HG03103 (cell line): Measurements from ENCODE around the gene POU2F2.

ENCODE experiments used
- ATAC-seq: cut with Tn5 transposase; IDR thresholded peaks from one replicate; pipeline ENCODE4 v1.9.1; 2021; ENCODE audit warnings: low read depth; ENCODE audit not compliant: unreplicated experiment

Gene POU2F2

DNA sequence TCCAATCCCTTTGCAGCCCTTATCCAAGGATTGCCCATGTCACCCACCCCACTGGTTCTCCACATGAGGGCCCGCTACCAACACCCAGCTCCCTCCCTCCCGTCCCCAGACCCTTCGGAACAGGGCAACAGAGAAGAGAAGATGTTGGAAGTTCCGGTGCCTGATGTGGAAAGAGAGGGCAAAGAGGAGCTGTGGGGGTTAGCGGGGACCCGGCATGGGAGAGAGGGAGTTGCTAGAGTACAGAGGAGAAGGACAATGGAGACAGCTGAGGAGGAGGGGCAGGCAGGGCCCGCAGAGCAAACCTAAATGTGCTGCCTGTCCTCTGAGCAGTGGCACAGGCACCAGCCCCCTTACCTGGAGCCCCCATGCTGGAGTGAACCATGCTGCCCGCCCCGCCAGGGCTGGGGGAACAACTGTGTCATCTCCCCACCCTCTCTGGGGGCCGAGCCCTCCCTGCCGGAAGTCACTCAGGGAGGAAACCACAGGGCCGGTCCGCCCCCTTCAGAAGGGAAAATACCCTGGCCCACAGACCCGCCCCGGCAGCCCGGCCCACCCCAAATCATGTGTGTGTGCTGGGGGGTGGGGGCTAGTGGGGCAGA, at the start of gene POU2F2:
POU2F2 (minus strand) TSS at position 417 of the 599 bp plus-strand sequence; CDS start at position 382, 35 bp downstream.
- ATAC-seq, result no peak

DNA sequence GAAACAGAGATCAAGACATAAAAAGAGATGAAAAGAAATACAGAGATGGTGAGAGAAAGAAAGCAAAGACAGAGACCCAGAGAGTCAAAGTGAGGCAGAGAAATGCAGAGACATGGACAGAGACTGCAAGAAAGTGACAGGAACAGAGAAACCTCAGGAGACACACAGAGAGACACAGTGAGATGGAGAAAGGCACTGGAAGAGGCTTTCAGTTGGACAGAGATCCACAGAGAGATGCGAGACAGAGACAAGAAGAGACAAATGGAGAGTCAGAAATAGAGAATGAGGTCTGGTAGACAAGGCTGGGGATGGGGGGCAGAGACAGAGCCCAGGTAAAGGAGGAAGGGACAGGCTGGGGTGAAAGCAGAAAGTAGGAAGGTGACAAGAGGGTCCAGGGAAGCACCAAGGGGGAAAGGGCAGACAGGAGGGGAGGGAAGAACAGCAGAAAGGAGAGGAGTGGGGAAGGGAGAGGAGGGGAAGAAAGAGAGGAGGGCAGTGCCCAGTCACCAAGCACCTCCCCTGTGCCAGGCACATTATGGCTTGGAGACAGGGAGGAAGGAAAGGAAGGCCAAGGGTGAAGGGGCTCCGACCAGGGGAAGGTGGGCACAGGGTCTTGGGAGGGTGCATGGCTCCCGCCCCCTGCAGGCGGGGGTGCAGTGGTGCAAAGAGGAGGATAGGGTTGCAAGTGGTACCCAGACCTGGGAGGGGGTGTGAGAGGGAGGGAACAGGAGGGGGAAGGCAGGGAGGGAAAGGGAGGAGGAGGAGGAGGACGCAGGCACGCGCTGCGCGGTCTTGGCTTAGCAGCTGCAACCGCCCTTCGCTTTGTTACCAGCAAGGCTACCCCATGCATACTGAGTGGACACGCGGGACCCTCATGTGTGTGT, 46.8 kb upstream of the POU2F2 start:
- no peak for ATAC-seq

DNA sequence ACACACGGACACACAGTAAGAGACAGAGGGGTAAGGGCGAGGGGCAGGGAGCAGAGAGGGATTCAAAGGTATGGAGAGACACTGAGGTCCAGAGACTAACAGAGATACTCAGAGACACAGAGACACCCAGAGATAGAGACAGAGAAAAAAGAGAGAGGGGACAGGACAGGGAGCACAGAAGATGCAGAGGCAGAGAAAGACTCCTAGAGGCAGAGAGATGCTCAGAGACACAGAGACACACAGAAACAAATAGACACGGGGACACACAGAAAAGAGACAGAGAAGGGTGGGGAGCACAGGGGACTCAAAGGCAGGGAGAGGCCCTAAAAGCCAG, 45.4 kb upstream of the POU2F2 start:
- ATAC-seq, result no peak

DNA sequence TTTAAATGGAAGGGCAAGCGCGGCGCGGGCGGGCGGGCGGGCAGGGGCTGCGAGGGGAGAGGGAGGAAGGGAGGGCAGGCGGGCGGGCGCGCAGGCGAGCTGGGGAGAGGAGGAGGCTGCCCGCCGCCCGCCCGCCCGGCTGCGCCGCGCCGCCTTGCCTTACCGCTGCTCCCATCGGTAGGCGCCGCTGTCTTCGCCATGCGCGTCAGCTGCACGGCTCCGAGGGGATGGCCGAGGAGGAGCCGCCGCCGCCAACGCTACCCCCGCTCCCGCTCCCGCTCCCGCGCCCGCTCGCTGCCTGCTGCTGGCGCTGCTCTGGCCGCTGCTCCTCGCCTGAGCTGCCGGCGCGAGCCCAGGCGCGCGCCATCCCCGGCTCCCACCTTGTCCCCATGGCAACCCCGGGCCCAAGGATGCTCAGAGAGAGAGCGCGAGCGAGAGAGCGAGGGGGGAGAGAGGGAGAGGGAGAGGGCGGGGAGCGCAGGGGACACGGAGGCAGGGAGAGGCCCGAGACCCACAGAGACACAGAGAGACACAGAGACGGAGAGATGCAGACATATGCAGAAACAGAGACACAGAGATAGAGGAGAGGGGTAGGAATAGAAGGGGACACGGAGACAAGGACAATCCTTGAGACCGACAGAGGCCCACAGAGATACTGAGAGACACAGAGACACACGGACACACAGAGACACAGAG, 44.9 kb upstream of the POU2F2 start:
- no peak for ATAC-seq

DNA sequence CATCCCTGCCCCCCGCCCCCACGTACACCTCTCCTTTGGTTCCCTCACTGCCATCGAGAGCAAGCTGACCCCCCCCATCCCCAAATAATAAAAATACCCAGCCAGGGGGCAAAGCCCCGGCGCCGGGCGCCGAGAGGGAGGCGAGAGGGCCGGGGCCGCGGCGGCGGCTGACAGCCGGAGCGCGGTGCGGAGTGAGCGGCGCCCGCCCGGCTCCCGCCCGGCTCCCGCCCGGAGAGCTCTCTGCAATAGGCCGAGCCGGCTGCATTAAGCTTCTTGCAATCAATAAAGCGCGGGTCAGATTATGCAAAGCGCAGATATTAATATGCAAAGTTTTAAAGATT, 44.4 kb upstream of the POU2F2 start:
- no peak for ATAC-seq

DNA sequence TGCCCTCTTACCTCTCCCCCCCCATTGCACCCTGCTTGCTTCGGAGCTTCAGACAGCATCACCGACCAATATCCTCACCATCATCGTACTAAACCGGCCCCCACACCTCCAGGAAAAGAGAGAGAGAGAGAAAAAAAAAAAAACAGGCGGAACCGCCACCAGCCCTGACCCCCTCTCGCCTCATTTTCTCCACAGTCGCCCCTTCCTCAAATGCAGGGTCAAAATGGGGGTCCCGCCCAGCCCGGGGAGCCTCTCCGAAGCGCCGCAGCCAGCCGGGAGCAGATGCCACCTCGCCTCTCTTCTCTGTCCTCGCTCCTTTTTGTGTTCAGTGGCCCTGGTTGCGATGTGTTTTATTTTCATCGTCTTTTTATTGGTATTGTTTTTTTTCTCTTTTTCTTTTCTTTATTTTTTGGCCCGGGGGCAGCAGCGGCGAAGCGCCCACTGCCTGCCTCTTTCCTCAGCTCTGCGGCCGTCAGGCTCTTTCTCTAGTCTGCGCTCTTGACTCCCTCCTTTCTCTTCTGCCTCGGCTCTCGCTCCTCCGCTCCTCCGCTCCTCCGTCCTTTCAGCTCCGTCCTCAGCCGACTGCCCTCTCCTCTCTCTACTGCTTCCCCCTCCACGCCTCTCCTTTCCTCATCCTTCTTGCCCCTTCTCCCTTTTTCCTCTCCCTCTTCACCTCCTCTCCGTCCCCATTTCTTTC, 43.9 kb upstream of the POU2F2 start:
- no peak for ATAC-seq

DNA sequence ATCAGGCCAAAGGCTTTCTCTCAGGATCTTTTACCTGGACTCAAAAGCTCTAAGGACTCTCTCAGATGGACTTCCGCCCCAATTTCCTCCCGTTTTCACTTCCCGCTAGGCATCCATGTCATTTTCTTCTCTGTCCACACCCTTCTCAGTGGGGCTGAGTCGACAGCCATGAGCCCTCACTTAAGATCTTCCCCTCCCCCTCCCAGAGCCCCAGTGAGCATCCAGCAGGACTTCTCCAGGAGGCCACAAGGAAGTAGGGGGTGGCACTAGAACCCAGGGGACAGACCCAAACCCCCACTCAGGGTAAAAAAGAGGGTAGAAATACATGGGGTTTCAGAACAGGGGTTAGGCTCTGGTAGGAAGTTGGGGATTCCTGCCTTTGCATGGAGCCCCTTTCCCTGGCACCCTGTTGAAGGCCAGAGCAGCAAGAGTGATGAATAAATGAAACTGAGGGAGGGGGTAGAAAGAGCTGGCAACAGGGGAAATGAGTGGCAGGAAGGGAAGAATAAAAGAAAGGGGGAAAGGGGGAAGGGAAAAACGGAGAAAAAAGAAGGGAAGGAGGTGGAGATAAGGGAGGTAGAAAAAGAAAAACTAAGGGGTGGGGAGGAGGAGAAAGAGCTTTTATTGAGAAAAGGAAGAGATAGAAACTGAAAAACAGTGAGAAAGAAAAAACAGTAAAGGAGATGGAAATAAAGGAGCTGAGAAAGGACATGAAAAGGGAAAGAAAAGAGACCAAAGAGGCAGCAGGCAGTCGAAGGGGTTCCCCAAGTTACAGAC, 42.9 kb upstream of the POU2F2 start:
- no peak for ATAC-seq

DNA sequence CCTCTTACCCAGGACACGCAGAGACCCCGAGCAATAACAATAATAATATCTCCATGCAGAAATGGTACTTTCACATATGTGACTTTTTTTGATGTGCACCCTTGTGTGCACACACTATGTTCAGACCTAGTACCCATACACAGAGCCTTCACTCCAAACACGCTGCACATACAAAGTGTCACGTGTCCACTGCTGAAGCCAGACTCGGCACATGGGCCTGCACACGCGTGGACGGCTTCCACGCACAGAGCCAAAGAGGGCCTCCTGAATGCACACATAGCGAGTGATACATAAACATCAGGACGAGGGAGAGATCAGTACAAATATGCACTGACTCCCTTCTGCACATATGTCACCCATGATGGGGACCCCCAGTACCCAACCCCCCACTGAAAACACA, 41.9 kb upstream of the POU2F2 start:
- no peak for ATAC-seq

DNA sequence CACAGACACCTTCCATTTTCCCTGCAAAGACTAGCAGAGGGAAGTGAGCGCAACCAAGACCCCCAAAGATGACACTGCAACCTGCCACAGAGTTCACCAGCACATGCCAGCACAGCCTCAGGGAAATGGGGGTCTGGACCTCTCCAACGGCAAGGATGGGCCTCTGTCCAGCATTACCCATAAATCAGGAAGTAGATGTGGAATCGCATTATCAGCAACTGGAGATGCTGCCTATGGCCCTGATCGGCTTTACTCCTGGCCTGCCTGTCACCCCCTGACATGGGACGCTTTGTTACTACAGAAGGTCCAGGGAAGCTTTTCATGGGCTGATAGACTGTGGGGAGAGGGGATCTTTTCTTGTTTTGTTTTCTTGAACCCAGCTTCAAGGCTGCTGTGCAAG, 41.4 kb upstream of the POU2F2 start:
- ATAC-seq, result no peak

DNA sequence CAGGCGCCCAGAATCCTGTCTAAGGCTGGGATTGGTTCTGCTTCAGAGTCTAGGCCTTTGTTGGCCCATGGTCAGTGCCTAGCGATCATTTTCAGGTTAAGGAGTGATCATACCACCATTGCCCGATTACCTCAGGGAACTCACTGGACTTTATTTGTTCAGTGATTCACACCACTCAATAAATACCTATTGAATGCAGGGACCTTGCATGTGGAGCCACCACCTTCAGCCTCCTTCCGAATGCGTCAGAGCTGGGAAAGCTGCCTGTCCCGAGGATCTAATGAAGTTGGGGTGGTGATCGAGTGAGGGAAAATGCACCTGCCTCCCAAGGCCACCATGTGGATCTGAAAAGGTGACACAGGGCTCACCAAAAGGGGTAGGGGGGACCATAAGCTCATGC, 40.0 kb upstream of the POU2F2 start:
- no peak for ATAC-seq

DNA sequence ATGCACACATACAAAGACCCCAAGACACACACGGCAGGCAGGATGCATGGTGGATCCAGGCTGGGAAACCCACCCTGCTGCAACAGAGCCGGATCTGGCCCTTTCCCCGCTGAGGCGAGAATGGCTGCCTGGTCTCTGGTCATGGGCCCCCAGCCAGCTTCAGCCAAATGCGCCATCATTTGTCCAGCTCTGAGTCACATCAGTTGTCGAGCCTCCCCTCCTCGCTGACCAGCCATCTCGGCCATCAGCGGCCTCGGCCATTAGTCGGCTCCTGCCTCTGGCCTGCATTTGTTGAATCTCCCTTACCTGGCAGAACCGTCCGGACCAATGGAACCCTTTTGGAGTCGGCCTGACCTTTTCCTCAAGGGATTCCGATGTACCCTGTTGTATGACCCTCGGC, 38.5 kb upstream of the POU2F2 start:
- ATAC-seq, result no peak

DNA sequence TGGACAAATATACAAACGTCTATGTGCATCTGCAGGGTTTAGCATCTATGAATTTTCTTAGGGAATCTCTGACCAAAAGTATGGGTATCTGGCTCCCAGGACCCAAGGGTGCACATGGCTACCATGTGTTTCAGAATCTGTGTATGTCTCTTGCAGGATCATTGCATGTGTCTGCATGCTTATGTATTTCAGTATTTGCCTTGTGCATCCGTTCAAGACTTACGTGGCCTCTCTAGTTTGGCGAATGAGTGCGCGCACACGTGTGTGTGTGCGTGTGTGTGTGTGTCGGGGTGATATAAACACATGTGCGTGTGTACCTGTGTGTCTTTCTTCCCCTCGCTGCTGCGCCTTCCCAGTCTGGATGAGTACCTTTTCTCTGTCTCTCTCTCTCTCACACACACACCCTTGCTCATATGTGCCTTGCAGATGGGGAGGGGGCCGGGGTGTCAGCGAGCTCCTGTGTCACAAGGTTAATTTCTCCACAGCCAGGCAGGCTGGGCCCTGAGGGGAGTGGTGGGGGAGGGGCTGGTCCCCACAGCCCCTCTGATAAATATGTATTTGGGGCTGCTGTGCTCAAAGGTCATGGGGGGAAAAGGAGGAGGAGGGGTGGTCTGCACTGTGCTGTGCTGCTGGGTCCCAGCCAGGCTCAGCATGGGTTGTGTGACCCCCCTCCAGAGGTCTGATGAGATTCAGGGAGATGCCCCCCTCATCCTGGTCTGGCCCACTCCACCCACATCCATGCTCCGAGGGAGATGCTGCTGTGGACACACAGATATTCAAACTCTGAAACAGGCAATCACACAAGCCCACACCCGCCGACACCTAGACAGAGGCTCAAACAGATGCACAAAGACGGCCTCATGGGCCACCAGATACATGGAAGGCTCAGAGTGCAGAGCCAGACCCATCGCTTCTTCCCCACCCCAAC, 37.5 kb upstream of the POU2F2 start:
- ATAC-seq, result no peak

DNA sequence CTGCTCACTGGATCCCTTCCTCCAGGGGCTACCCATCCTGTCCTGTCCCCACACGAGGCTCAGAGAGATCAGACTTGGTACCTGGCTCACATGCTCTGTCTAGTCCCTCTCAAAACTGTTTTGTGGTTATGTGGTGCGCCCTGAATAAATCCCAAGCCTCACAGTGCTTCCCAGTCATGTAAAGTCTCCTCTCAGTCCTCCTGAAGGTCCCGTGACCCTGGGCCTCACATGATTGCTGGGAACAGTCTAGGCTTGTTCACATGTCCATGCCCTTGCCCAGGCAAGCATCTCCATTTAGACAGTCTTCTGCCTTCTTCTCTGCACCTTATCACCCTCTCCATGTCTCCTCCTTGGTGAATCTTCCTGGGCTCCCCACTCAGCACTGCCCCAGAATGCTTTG, 36.0 kb upstream of the POU2F2 start:
- ATAC-seq, result no peak

DNA sequence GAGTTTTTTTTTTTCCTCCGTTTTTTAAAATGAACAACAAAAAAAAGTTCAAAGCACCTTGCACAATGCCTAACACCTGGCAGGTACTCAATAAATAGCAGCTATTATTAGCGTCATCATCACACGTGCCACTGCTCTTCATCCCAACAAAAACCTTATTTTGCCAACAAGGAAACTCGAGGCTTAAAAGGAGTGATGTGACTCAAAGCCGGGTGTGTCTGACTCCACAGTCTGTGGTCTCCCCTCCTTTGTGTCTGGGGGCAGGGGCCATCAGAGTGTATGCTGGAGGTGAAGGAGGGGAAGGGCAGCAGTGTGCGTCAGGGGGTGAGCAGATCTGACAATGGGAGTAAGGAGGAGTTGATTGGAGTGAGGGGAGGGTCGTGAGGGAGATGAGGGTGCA, 34.1 kb upstream of the POU2F2 start:
- ATAC-seq, result no peak

DNA sequence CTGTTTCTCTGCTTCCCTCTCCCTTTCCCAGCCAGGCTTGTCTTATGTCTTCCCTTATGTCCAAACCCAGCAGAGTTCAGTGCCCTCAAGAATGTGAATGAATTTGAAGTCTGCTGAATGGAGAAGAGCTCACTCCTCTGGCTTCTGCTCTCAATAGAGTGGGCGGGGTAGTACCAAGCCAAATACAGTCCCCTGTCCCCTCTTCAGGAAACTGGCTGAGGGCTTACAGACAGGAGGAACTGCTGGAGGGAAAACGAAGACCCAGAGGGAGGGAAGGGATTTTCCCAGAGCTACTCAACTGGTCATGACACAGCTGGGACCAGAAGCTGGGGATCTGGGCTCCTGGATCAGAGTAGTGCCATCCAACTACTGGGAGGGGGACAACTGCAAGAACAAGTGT, 32.9 kb upstream of the POU2F2 start:
- ATAC-seq, result no peak

DNA sequence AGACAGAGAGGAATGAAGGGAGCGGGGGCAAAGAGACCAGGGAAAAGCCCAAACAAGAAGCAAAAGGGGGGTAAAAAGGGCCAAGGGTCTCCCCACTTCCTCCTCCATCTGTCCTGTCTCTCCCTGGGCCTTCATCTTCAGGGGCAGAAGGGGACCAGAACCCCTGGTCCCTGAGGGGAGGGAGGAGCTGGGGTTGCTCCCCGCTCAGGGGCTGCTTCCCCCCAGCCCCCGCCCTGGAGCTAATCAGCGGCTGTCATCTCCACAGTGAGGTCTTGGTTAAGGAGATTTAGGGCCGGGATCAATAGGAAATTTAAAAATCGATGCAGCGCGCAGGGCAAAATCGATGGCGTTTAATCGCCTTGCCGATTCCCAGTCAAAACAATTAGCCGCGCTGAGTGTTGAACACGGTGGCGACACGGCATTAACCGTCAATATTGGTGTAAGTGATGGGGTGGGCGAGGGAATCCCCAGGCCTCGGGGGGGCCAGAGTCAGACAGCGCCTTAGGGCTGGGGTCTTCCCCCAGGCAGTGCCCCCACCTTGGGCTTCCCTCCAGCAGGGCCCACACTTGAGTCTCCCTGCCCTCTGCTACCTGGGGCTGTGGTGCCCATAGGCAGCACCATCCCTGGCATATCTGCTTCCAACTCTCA, 29.5 kb upstream of the POU2F2 start:
- no peak for ATAC-seq

DNA sequence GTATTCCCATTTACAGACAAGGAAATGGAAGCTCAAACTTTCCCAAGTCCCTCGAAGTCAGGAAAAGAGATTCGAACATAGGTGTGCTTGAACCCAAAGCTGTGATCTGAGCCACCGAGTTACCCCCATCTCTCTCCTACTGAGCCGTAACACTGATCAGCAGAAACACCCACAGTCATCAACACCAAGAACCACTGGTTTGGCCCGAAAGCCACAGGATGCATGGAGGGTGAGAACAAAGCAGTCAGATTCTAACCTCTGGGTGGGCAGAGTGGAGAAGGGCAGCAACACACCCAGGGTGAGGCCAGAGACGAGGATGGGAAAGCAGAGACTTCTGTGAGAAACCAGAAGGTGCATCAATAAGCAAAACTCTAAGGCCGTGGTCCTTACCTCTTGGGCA, 27.7 kb upstream of the POU2F2 start:
- no peak for ATAC-seq

DNA sequence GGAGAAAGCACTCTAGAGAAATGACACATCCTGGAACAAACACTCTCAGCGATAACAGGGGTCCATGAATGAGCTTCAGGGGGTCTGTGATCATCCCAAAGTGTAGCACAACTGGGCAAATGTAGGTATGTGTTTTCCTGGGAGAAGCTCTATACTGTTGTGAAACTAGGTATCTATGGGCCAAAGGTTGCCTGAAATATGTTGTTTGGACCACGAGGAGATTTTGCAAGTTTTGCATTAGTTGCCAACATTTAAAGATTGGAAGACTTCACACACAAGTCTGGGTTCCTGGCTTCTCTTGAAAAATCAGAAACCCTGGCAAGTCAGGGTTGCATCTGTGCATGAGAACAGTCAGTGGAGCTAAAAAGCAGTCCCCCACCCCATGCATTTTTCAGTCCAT, 26.7 kb upstream of the POU2F2 start:
- ATAC-seq, result no peak

DNA sequence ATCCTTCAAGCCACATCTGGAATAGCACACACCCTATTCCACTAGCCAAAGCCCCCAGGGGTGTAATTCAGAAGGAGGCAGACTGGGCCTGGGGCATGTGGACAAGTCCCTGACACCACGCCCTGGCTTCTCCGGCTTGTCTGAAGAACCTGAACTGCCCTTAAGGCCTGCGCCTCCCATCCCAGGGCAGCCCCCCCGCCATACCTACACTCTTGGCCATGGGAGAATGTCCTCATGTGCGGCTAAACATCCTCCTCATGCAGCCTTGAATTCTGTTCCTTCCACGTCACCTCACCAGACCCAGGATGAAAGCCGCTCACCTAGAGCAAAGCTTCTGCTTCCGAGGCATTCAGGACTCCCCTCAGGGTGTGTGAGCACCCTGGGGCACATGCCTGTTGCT, 24.3 kb upstream of the POU2F2 start:
- no peak for ATAC-seq
